HG03571 (cell line): ENCODE measurements around the gene TAL1.
"Not testable (repeated sequence)": the region's sequence is repeated elsewhere in the genome, so short reads cannot be mapped to it uniquely, and the experiment has no call there.

Source experiments
- ATAC-seq: cut with Tn5 transposase; IDR thresholded peaks from one replicate; pipeline ENCODE4 v1.9.1; 2021; ENCODE audit not compliant: unreplicated experiment

Gene TAL1

GRCh38 chr1:47213230-47213963, 18.6 kb downstream of the TAL1 start:
- ATAC-seq = no peak

- ATAC-seq = no peak
Observed at GRCh38 chr1:47212636-47213229, 19.3 kb downstream of the TAL1 start.

- no peak for ATAC-seq
Observed at GRCh38 chr1:47211796-47212269, 20.2 kb downstream of the TAL1 start.

- no peak for ATAC-seq
Observed at GRCh38 chr1:47210666-47211065, 21.4 kb downstream of the TAL1 start.

- ATAC-seq = no peak
Observed at GRCh38 chr1:47209725-47210325, 22.2 kb downstream of the TAL1 start.

- no peak for ATAC-seq
Observed at GRCh38 chr1:47209091-47209490, 22.9 kb downstream of the TAL1 start.

GRCh38 chr1:47208374-47208850, 23.6 kb downstream of the TAL1 start:
- ATAC-seq = no peak

- no peak for ATAC-seq
Observed at GRCh38 chr1:47207803-47208373, 24.1 kb downstream of the TAL1 start.

GRCh38 chr1:47205918-47206317, 26.1 kb downstream of the TAL1 start:
- no peak for ATAC-seq

- ATAC-seq = not testable (repeated sequence)
Observed at GRCh38 chr1:47203504-47203903, 28.5 kb downstream of the TAL1 start.

- ATAC-seq = no peak
Observed at GRCh38 chr1:47201179-47201578, 30.8 kb downstream of the TAL1 start.

- ATAC-seq = no peak
Observed at GRCh38 chr1:47198214-47198613, 33.8 kb downstream of the TAL1 start.

- no peak for ATAC-seq
Observed at GRCh38 chr1:47196622-47197021, 35.4 kb downstream of the TAL1 start.

- ATAC-seq = not testable (repeated sequence)
Observed at GRCh38 chr1:47195981-47196380, 36.0 kb downstream of the TAL1 start.

- no peak for ATAC-seq
Observed at GRCh38 chr1:47194311-47194710, 37.7 kb downstream of the TAL1 start.

- ATAC-seq = not testable (repeated sequence)
Observed at GRCh38 chr1:47193496-47193895, 38.5 kb downstream of the TAL1 start.

GRCh38 chr1:47192458-47193384, 39.3 kb downstream of the TAL1 start:
- ATAC-seq = peak; percentile 66

GRCh38 chr1:47191940-47192457, 40.0 kb downstream of the TAL1 start:
- no peak for ATAC-seq

- no peak for ATAC-seq
Observed at GRCh38 chr1:47190857-47191256, 41.2 kb downstream of the TAL1 start.

- ATAC-seq = no peak
Observed at GRCh38 chr1:47190509-47190855, 41.5 kb downstream of the TAL1 start.
